OCI-LY3 (cell line): ENCODE measurements around the gene SPA17.

ENCODE experiments used
- H2AFZ ChIP-seq: fragments of 200-600, 300-600 bp; shearing (Covaris generic); 2 replicates; pipeline ENCODE4 v1.6.0; 2014; ENCODE audit warnings: antibody characterized with exemption, low read depth, low read length
- H3K27ac ChIP-seq: fragments of 200-600, 300-600 bp; sonication (generic); 2 replicates; pipeline ENCODE4 v1.5.1; 2014; ENCODE audit warnings: mild to moderate bottlenecking, low read length, moderate library complexity, mixed read lengths
- H3K27me3 ChIP-seq: fragments of 200-600, 300-600 bp; sonication (generic); 2 replicates; pipeline ENCODE4 v1.6.1; 2014; ENCODE audit warnings: low read depth, low read length, mixed read lengths
- H3K36me3 ChIP-seq: fragments of 200-600, 300-600 bp; sonication (generic); replicated peaks from 2 replicates; pipeline ENCODE3; 2014; ENCODE audit warnings: low read depth, low read length, mixed read lengths
- H3K4me1 ChIP-seq: fragments of 300-600, 200-600 bp; sonication (generic); 2 replicates; pipeline ENCODE4 v1.6.1; 2014; ENCODE audit warnings: low read length, mixed read lengths
- H3K4me2 ChIP-seq: fragments of 200-600, 300-600 bp; sonication (generic); 2 replicates; pipeline ENCODE4 v1.6.1; 2014; ENCODE audit warnings: low read length, mixed read lengths
- H3K4me3 ChIP-seq: fragments of 300-600, 200-600 bp; sonication (generic); 2 replicates; pipeline ENCODE4 v1.5.1; 2014; ENCODE audit warnings: antibody characterized with exemption, mild to moderate bottlenecking, low read length, moderate library complexity
- H3K79me2 ChIP-seq: fragments of 300-600, 200-600 bp; shearing (Covaris generic); 2 replicates; pipeline ENCODE4 v1.6.1; 2014; ENCODE audit warnings: mild to moderate bottlenecking, low read length, mixed read lengths
- H3K9ac ChIP-seq: fragments of 300-600, 200-600 bp; shearing (Covaris generic); 2 replicates; pipeline ENCODE4 v1.6.0; 2014; ENCODE audit warnings: mild to moderate bottlenecking, low read length, moderate library complexity
- H3K9me3 ChIP-seq: fragments of 200-600, 300-600 bp; shearing (Covaris generic); 2 replicates; pipeline ENCODE4 v1.6.1; 2014; ENCODE audit warnings: low read length, mixed read lengths; ENCODE audit not compliant: insufficient read depth
- H4K20me1 ChIP-seq: fragments of 200-600, 300-600 bp; sonication (generic); 2 replicates; pipeline ENCODE4 v1.6.1; 2016; ENCODE audit warnings: low read length, mixed read lengths; ENCODE audit not compliant: insufficient read depth
- CTCF ChIP-seq: fragments of 200-600, 300-600 bp; sonication (generic); IDR thresholded peaks from 2 replicates; pipeline ENCODE4 v1.5.1; 2014; ENCODE audit warnings: antibody characterized with exemption, low read length, low read depth
- EZH2phosphoT487 ChIP-seq: fragments of 200-600 bp; shearing (Covaris generic); IDR thresholded peaks from 2 replicates; pipeline ENCODE4 v1.6.1; 2018; ENCODE audit warnings: antibody characterized with exemption, mixed run types, low read depth

Gene SPA17

GRCh38 chr11:124712392-124712791 lies 38.7 kb downstream of the SPA17 start:
- Histone ChIP-seq H3K27me3 (no peaks in the 10 kb centered on the region), H3K4me2 (no peak overlapping the region), H3K9me3 (no peaks in the 10 kb centered on the region), H3K79me2 (no peaks in the 10 kb centered on the region), H3K27ac (no peak overlapping the region), H2AFZ (no peak overlapping the region), H3K4me3 (no peak overlapping the region), H4K20me1 (no peaks in the 10 kb centered on the region), H3K4me1 (no peaks in the 10 kb centered on the region), H3K9ac (no peak overlapping the region), H3K36me3 (no peaks in the 10 kb centered on the region)
- no peak for TF ChIP-seq CTCF
- no peak for TF ChIP-seq EZH2phosphoT487

GRCh38 chr11:124716591-124716990 lies 42.9 kb downstream of the SPA17 start:
- Histone ChIP-seq H3K4me3 (no peak overlapping the region), H4K20me1 (no peaks in the 10 kb centered on the region), H3K9me3 (no peaks in the 10 kb centered on the region), H3K36me3 (no peaks in the 10 kb centered on the region), H3K27ac (no peak overlapping the region), H3K79me2 (no peaks in the 10 kb centered on the region), H3K27me3 (peaks cover 10% of the 10 kb centered on the region), H3K4me2 (no peak overlapping the region), H3K4me1 (no peaks in the 10 kb centered on the region), H2AFZ (no peak overlapping the region), H3K9ac (no peak overlapping the region)
- TF ChIP-seq CTCF (no peak), EZH2phosphoT487 (no peak)

GRCh38 chr11:124717421-124717785 lies 43.7 kb downstream of the SPA17 start:
- H4K20me1 ChIP-seq = no peaks in the 10 kb centered on the region
- no peak overlapping the region for H3K4me2 ChIP-seq
- TF ChIP-seq EZH2phosphoT487 (no peak), CTCF (no peak)
- no peak overlapping the region for H3K9ac ChIP-seq
- H3K4me1 ChIP-seq = no peaks in the 10 kb centered on the region
- H3K4me3 ChIP-seq = no peak overlapping the region
- no peaks in the 10 kb centered on the region for H3K9me3 ChIP-seq
- H2AFZ ChIP-seq = no peak overlapping the region
- no peak overlapping the region for H3K27ac ChIP-seq
- H3K36me3 ChIP-seq = no peaks in the 10 kb centered on the region
- peaks cover 10% of the 10 kb centered on the region for H3K27me3 ChIP-seq
- H3K79me2 ChIP-seq = no peaks in the 10 kb centered on the region

DNA sequence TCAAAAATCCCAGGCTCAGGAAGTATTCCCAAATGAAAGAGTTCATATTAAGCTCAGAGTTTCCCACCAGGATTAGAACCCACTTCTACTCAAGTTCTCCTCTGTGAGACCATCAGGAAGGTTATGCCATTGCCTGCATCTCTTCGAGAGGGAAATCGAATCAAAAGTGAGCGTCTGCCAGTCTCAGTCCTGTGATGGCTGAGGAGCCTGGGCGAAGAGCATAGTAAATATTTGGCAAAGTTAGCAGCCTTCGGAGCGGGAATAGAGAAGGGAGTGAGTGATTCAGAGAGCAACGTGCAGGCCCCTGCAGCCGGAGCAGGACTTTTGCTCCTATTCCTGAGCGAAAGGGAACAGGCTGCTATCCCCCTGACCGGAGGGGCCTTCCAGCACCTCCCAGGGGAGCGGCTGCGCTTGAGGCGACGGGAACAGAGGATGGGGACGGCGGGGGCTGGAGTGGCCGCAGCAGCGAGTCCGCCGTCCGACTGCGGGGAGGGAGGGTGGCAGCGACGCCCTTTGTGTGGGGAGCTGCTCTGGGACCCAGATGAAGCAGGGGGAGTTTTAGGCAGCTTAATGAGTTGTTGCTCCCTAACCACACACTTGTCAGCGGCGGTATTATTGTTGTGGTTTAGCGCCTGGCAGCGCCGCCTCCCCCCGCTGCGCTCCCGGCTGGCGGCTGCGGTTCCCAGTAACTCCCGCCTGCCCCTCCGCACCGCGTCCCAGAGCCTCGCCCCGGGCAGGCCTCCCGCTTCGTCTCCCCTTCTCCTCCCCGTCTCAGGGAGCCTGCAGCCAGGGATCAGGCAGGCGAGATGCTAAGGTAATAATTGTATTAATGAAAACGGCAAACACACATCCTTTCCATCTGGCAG lies 44.3 kb downstream of the SPA17 start:
- no peaks in the 10 kb centered on the region for H3K4me1 ChIP-seq
- no peak overlapping the region for H3K4me3 ChIP-seq
- no peaks in the 10 kb centered on the region for H3K36me3 ChIP-seq
- H3K4me2 ChIP-seq = no peak overlapping the region
- no peak overlapping the region for H2AFZ ChIP-seq
- H3K27me3 ChIP-seq = peaks cover 10% of the 10 kb centered on the region
- TF ChIP-seq EZH2phosphoT487 = no peak
- TF ChIP-seq CTCF = no peak
- H4K20me1 ChIP-seq = no peaks in the 10 kb centered on the region
- no peak overlapping the region for H3K9ac ChIP-seq
- H3K9me3 ChIP-seq = no peaks in the 10 kb centered on the region
- no peaks in the 10 kb centered on the region for H3K79me2 ChIP-seq
- H3K27ac ChIP-seq = no peak overlapping the region
